NB4 (cell line): ENCODE results near the gene SEMA6A.

Experiments
- DNase-seq: peaks from one replicate; pipeline ENCODE4 v3.0.0; 2010; ENCODE audit warnings: low read depth
- H3K4me3 ChIP-seq: one replicate; pipeline ENCODE4 v1.5.1; 2011; ENCODE audit warnings: mild to moderate bottlenecking, low read depth, low read length, moderate library complexity
- MYC ChIP-seq: IDR thresholded peaks from 2 replicates; pipeline ENCODE4 v1.6.1; 2011; ENCODE audit warnings: low read depth, low read length
- POLR2A ChIP-seq: IDR thresholded peaks from 2 replicates; pipeline ENCODE4 v1.6.1; 2011; ENCODE audit warnings: mild to moderate bottlenecking; ENCODE audit not compliant: insufficient read length; ENCODE audit errors: extremely low read depth
- TF ChIP-seq, protein P1 (sequence below): IDR thresholded peaks from one replicate; pipeline ENCODE4 v1.5.1; 2012; ENCODE audit warnings: low read depth, low read length
- TF ChIP-seq, protein P2 (sequence below): IDR thresholded peaks from 2 replicates; pipeline ENCODE4 v1.6.1; 2011; ENCODE audit warnings: low read depth, low read length

The SEMA6A gene

DNA sequence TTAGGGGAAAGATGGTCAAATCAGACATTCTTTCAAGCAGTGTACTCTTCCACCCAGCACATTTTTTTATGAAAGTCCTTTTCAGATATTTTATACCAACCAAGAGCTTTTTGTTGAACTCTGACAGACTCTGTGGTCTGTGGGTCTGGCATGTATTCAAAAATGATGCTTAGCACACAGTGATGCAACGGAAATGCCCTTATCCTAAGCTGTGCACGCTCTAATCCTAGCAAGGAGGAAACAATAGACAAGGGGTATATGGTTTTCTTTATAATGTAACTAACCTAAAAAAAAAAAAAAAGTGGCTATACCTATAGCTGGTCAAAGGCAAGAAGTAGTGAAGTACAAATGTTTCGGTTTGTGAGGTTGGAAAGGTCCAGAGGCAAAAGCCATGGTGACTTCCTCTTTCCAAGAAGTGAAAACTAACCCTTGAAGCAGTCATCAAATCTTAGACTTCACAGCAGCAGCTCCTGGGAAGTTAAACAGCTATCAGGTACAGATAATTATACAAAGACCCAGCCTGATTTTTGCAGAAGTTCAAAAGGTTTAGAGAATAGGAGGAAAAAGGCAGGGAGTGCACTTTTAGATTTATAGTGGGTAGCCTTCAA lies 82.5 kb downstream of the SEMA6A start:
- H3K4me3 ChIP-seq: no peak overlapping the region
- peak; percentile 55 for DNase-seq
- TF ChIP-seq, protein P1, sequence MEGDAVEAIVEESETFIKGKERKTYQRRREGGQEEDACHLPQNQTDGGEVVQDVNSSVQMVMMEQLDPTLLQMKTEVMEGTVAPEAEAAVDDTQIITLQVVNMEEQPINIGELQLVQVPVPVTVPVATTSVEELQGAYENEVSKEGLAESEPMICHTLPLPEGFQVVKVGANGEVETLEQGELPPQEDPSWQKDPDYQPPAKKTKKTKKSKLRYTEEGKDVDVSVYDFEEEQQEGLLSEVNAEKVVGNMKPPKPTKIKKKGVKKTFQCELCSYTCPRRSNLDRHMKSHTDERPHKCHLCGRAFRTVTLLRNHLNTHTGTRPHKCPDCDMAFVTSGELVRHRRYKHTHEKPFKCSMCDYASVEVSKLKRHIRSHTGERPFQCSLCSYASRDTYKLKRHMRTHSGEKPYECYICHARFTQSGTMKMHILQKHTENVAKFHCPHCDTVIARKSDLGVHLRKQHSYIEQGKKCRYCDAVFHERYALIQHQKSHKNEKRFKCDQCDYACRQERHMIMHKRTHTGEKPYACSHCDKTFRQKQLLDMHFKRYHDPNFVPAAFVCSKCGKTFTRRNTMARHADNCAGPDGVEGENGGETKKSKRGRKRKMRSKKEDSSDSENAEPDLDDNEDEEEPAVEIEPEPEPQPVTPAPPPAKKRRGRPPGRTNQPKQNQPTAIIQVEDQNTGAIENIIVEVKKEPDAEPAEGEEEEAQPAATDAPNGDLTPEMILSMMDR: no peak
- TF ChIP-seq, protein P2, sequence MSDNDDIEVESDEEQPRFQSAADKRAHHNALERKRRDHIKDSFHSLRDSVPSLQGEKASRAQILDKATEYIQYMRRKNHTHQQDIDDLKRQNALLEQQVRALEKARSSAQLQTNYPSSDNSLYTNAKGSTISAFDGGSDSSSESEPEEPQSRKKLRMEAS: no peak
- TF ChIP-seq MYC: no peak
- TF ChIP-seq POLR2A: no peak

DNA sequence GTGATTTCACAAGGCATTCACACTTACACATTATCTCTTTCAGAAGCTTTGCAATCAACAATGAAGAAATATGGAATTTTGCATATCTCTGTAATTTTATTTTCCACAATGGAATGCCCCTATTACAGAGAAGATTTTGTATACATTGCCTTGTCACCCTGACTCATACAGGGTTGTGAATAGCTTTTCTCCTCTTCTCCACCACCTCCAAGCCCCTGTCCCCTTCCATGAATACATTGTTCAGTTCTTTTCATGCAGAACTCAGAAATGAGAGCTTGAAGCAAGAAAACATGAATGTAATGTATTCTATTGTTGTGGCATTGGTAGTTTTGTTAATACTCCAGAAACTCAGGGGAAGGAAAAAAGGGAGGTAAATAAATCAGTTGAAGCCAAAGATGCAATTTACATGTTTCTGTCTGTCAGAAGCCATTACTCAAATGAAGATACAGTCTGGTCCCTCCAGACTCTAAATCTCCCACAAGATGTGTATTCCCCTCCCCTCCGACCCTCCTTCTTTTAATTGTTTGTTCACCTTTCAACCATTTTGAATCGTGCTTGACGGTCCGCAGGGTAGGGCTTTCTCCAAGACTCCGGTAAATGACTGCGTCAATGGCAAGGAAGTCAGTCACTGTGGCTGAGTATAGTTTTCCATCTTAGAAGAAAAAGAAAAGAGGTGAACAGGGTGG lies 86.1 kb downstream of the SEMA6A start:
- no peak for DNase-seq
- H3K4me3 ChIP-seq: no peak overlapping the region
- TF ChIP-seq, protein P2: no peak
- TF ChIP-seq, protein P1: no peak
- TF ChIP-seq MYC: no peak
- no peak for TF ChIP-seq POLR2A

DNA sequence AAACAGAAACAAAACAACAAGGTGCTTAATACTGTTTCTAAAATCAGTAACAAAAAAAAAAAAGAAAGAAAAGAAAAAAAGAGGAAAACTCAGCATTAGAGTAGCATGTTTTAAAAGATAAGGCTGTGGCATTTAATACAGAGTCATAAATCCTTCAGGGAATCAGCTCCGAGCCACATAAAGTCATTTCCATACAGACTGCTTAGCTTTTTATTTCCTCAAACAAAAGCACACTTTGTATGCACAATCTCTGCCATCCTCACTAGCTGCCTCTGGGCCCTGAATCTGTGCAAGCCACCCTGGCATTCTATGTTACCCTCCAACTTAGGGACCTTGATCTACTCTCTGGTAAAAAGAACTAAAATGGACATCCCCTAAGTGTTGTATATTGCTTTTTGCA lies 87.6 kb downstream of the SEMA6A start:
- TF ChIP-seq, protein P2: no peak
- TF ChIP-seq POLR2A (no peak), MYC (no peak)
- TF ChIP-seq, protein P1: no peak
- no peak for DNase-seq
- no peak overlapping the region for H3K4me3 ChIP-seq

DNA sequence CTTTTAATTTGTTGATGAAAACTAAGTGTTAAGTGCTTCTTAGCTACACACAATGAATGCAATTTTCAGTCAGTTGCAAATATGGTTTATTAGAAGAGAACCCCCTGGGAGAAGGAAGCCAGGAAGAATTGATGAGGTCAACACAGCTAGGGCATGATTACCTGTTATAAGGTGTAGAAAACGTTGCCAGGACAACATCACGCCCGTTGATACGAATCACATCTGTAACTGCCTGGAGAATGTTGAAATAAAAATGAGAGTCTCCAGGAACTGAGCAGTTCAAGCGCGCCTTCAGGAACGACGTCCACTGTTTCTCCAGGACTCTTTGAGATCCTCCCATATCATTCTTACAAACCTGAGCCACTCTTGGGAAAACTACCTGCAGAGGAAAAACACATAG lies 88.0 kb downstream of the SEMA6A start:
- H3K4me3 ChIP-seq: no peak overlapping the region
- no peak for DNase-seq
- TF ChIP-seq, protein P1: no peak
- TF ChIP-seq MYC: no peak
- no peak for TF ChIP-seq POLR2A
- TF ChIP-seq, protein P2: no peak

DNA sequence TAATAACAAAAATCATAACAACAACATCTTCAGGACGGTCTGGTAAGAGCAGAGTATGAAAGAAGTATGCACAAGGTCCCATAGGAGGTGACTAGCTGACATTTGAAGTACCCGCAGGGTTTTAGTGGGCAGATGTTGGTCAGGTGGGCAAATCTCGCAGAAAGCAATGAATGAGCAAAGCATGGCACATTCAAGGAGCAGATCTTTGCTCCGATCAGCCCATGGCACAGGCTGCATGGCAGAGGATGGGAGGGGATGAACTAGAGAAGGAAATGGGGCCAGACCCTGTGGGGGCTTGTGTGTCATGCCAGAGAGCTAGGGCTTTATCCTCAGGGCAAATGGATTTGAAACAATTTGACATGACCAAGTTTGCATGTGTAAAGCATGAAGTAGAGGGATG lies 90.0 kb downstream of the SEMA6A start:
- H3K4me3 ChIP-seq: no peak overlapping the region
- no peak for DNase-seq
- TF ChIP-seq, protein P1: no peak
- TF ChIP-seq MYC (no peak), POLR2A (no peak)
- TF ChIP-seq, protein P2: no peak
